ENCODE results near the gene DDB1.

Gene DDB1

GRCh38 chr11:61332797-61333549, at the start of gene DDB1, which contains the start of gene TKFC:
Gene DDB1, minus strand, starts transcription at chr11:61333105. Its CDS starts 137 bp downstream, at chr11:61332968.
Gene TKFC, plus strand, starts transcription at chr11:61333228. Its CDS starts 1,501 bp downstream, at chr11:61334729.
- DNase-seq (ENCODE audit: low spot score): peak; percentile 94

GRCh38 chr11:61380884-61381283, 48.0 kb upstream of the DDB1 start:
- no peak for DNase-seq (ENCODE audit: low spot score)

GRCh38 chr11:61378713-61379313, 45.9 kb upstream of the DDB1 start:
- DNase-seq (ENCODE audit: low spot score): peak; percentile 94

- DNase-seq (ENCODE audit: low spot score): no peak
Measured at GRCh38 chr11:61377461-61378160, 44.7 kb upstream of the DDB1 start.

GRCh38 chr11:61375761-61376108, 42.8 kb upstream of the DDB1 start:
- no peak for DNase-seq (ENCODE audit: low spot score)

- no peak for DNase-seq (ENCODE audit: low spot score)
Measured at GRCh38 chr11:61372659-61373420, 39.9 kb upstream of the DDB1 start.

GRCh38 chr11:61370349-61371005, 37.6 kb upstream of the DDB1 start:
- DNase-seq (ENCODE audit: low spot score): no peak

- DNase-seq (ENCODE audit: low spot score): peak; percentile 49
Measured at GRCh38 chr11:61369372-61370348, 36.8 kb upstream of the DDB1 start.

GRCh38 chr11:61368646-61369045, 35.7 kb upstream of the DDB1 start:
- DNase-seq (ENCODE audit: low spot score): no peak

GRCh38 chr11:61367406-61367805, 34.5 kb upstream of the DDB1 start:
- no peak for DNase-seq (ENCODE audit: low spot score)

- no peak for DNase-seq (ENCODE audit: low spot score)
Measured at GRCh38 chr11:61364012-61364675, 31.2 kb upstream of the DDB1 start.

- peak; percentile 59 for DNase-seq (ENCODE audit: low spot score)
Measured at GRCh38 chr11:61362542-61362875, 29.6 kb upstream of the DDB1 start.

- DNase-seq (ENCODE audit: low spot score): peak; percentile 95
Measured at GRCh38 chr11:61361741-61362541, 29.0 kb upstream of the DDB1 start, which contains the start of the genes CYB561A3 and TMEM138. Gene CYB561A3, minus strand, starts transcription at chr11:61361882. Its CDS starts 5,169 bp downstream, at chr11:61356713. Gene TMEM138, plus strand, starts transcription at chr11:61362374. Its CDS starts 2,017 bp downstream, at chr11:61364391.

- DNase-seq (ENCODE audit: low spot score): no peak
Measured at GRCh38 chr11:61361237-61361740, 28.4 kb upstream of the DDB1 start.

GRCh38 chr11:61359516-61359915, 26.6 kb upstream of the DDB1 start:
- DNase-seq (ENCODE audit: low spot score): no peak

- DNase-seq (ENCODE audit: low spot score): no peak
Measured at GRCh38 chr11:61358566-61358965, 25.7 kb upstream of the DDB1 start.

GRCh38 chr11:61357894-61358239, 25.0 kb upstream of the DDB1 start:
- DNase-seq (ENCODE audit: low spot score): no peak

GRCh38 chr11:61357233-61357893, 24.5 kb upstream of the DDB1 start:
- no peak for DNase-seq (ENCODE audit: low spot score)
